ENCODE results near the gene MBP.

DNA sequence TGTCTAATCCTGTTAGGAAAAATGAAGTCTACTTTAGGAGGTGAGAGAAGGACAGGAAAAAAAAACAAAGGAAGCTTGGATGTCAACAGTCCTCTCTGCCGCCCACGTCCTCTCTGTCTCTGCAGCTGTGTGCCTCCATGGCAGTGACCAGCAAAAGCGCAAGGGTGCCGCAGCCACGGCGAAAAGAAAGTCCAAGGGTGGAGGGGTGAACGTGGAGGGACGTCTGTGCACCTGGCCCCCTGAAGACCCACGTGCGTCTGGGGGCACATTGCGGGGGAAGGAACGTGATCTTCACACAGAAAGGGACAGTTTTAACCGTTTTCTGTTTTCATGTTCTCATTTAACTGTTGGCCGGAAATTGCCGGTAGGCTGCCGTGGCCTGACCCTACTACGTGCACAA is 152.7 kb downstream of the MBP start:
- no peak for TF ChIP-seq POLR2A (IDR thresholded peaks at IDR 0.05; ENCODE audit: low read depth, low read length)
- no peak for TF ChIP-seq EZH2 (IDR thresholded peaks at IDR 0.05; ENCODE audit: borderline replicate concordance, low read depth, low read length, severe bottlenecking)
- TF ChIP-seq POLR2AphosphoS5 (IDR thresholded peaks at IDR 0.05; ENCODE audit: insufficient read depth, low read depth, low read length), result no peak
- no peak for TF ChIP-seq CTCF (IDR thresholded peaks at IDR 0.05; ENCODE audit: extremely low read depth in 1 of 2, insufficient read depth in 1 of 2, low read depth in 1 of 2, low read length in 2 of 2)
- no peak for TF ChIP-seq FOS (IDR thresholded peaks at IDR 0.05; ENCODE audit: borderline replicate concordance, insufficient read depth, low read length)
- no peak for TF ChIP-seq MAX (IDR thresholded peaks at IDR 0.05; ENCODE audit: insufficient read depth, insufficient read length)

All from endothelial cell of umbilical vein (primary cell).